GM12878 (cell line): ENCODE results near the gene VCL. TPM values are rescaled to one million over a fixed set of nuclear protein-coding genes. Genes with fewer than 3 reads are reported as not detected.

Source experiments
- ATAC-seq: fragments of 200-7000 bp; cut with Tn5 transposase; 3 replicates; pipeline ENCODE4 v1.9.1; 2020; ENCODE audit warnings: mild to moderate bottlenecking, moderate library complexity
- BruUV-seq: library from RNA; stranded (reverse); fragments of 400-500 nt; replicated peaks from 2 replicates; lab custom pipeline; 2021; lab: Mats Ljungman, UMichigan
- CTCF ChIA-PET: fragments of 300-600 bp; sonication (Branson Sonifier 250); formaldehyde crosslinking; extraction: SDS; loops from one replicate; lab custom pipeline; 2021; ENCODE audit warnings: inconsistent platforms; lab: Yijun Ruan, JAX
- POLR2A ChIA-PET: fragments of 350-600 bp; formaldehyde crosslinking; extraction: SDS; loops from one replicate; lab custom pipeline; 2021; ENCODE audit warnings: inconsistent platforms; lab: Charles Lee
- RAD21 ChIA-PET: fragments of 300-600 bp; sonication (Branson Sonifier 250); formaldehyde crosslinking; loops from one replicate; lab custom pipeline; 2023; ENCODE audit warnings: antibody characterized with exemption; ENCODE audit not compliant: unreplicated experiment; lab: Charles Lee
- SMC1A ChIA-PET: fragments of 300-600 bp; sonication (Branson Sonifier 250); formaldehyde crosslinking; loops from one replicate; lab custom pipeline; 2023; ENCODE audit not compliant: unreplicated experiment, uncharacterized antibody; lab: Charles Lee
- DNase-seq: peaks from one replicate; pipeline ENCODE4 v3.0.0-alpha.2; 2011; ENCODE audit warnings: low read depth, low spot score
- FAIRE-seq: peaks from 3 replicates; lab custom pipeline; 2011; peaks lifted over from hg19 to GRCh38; lab: Jason Lieb, UNC
- H2AFZ ChIP-seq: 2 replicates; pipeline ENCODE4 v1.6.0; 2011; ENCODE audit warnings: low read depth, low read length, control low read depth; ENCODE audit not compliant: control insufficient read depth
- H3K27ac ChIP-seq: 2 replicates; pipeline ENCODE4 v1.5.1; 2011; ENCODE audit warnings: control low read depth; ENCODE audit not compliant: control insufficient read depth, insufficient read depth
- H3K27me3 ChIP-seq, 2 experiments: replicated peaks in 1 of 2; 2 replicates each; pipeline versions ENCODE4 v1.6.0 to v1.6.1; 2011; ENCODE audit warnings: low read length in 1 of 2; ENCODE audit not compliant: control insufficient read depth in 2 of 2, insufficient read depth in 2 of 2
- H3K36me3 ChIP-seq, 2 experiments: 2 replicates each; pipeline ENCODE4 v1.5.1; 2011; ENCODE audit warnings: low read length in 1 of 2; ENCODE audit not compliant: control insufficient read depth in 2 of 2, insufficient read depth in 2 of 2
- H3K4me1 ChIP-seq: 2 replicates; pipeline ENCODE4 v1.6.1; 2011; ENCODE audit warnings: mild to moderate bottlenecking, low read length, moderate library complexity, mixed read lengths; ENCODE audit not compliant: control insufficient read depth, insufficient read depth
- H3K4me2 ChIP-seq: 2 replicates; pipeline ENCODE4 v1.6.0; 2011; ENCODE audit warnings: control low read depth; ENCODE audit not compliant: control insufficient read depth, insufficient read depth
- H3K4me3 ChIP-seq: fragments of 200-600 bp; sonication (generic); 2 replicates; pipeline ENCODE4 v1.5.1; 2016
- H3K79me2 ChIP-seq: 2 replicates; pipeline ENCODE4 v1.6.0; 2011; ENCODE audit warnings: low read length; ENCODE audit not compliant: control insufficient read depth, insufficient read depth
- H3K9ac ChIP-seq: 2 replicates; pipeline ENCODE4 v1.8.0; 2011; ENCODE audit warnings: low read length, control low read depth, mixed read lengths; ENCODE audit not compliant: control insufficient read depth, insufficient read depth
- H3K9me3 ChIP-seq: replicated peaks from 3 replicates; pipeline ENCODE4 v1.5.1; 2011; ENCODE audit warnings: mild to moderate bottlenecking, low read length; ENCODE audit not compliant: control insufficient read depth, insufficient read depth
- H4K20me1 ChIP-seq: 2 replicates; pipeline ENCODE4 v1.6.0; 2011; ENCODE audit not compliant: control insufficient read depth, insufficient read depth
- E2F4 ChIP-seq: IDR thresholded peaks from 2 replicates; pipeline ENCODE4 v1.6.1; 2012; ENCODE audit warnings: low read depth, low read length, improper control_type of control experiment
- ETV6 ChIP-seq, 2 experiments: fragments of 450-650 bp in 1 of 2; IDR thresholded peaks in 1 of 2; conservative IDR thresholded peaks in 1 of 2; 2 replicates each; pipeline ENCODE4 v1.6.1; 2014; ENCODE audit warnings: antibody characterized with exemption in 1 of 2, borderline replicate concordance in 1 of 2, low read depth in 1 of 2, mild to moderate bottlenecking in 1 of 2, moderate library complexity in 1 of 2
- KLF5 ChIP-seq: fragments of 450-650 bp; IDR thresholded peaks from 2 replicates; pipeline ENCODE4 v1.6.1; 2014; ENCODE audit warnings: mild to moderate bottlenecking; ENCODE audit not compliant: partially characterized antibody
- NKRF ChIP-seq: fragments of 450-650 bp; conservative IDR thresholded peaks from 2 replicates; pipeline ENCODE4 v1.6.1; 2017; ENCODE audit warnings: mild to moderate bottlenecking, moderate library complexity
- REST ChIP-seq: IDR thresholded peaks from 2 replicates; pipeline ENCODE4 v1.6.1; 2012; ENCODE audit warnings: mild to moderate bottlenecking, low read depth, low read length
- SIX5 ChIP-seq: IDR thresholded peaks from 2 replicates; pipeline ENCODE4 v1.6.1; 2011; ENCODE audit warnings: mild to moderate bottlenecking, low read depth, low read length, moderate library complexity; ENCODE audit not compliant: severe bottlenecking
- SPI1 ChIP-seq: IDR thresholded peaks from 2 replicates; pipeline ENCODE4 v1.6.1; 2011; ENCODE audit warnings: low read depth, mild to moderate bottlenecking, low read length, moderate library complexity, borderline replicate concordance; ENCODE audit not compliant: insufficient read depth
- TAF1 ChIP-seq: IDR thresholded peaks from 2 replicates; pipeline ENCODE4 v1.6.1; 2011; ENCODE audit warnings: mild to moderate bottlenecking, low read depth, low read length, borderline replicate concordance
- TCF7 ChIP-seq: IDR thresholded peaks from 2 replicates; pipeline ENCODE4 v1.6.1; 2014; ENCODE audit warnings: antibody characterized with exemption, borderline replicate concordance
- ZBTB4 ChIP-seq: fragments of 450-650 bp; formaldehyde crosslinking; IDR thresholded peaks from 2 replicates; pipeline ENCODE4 v1.4.0; 2022; ENCODE audit warnings: mild to moderate bottlenecking, moderate library complexity
- WGBS: methylation state at CpG from one replicate; pipeline ENCODE4 v1.1.6; 2016; ENCODE audit warnings: low lambda C conversion rate; ENCODE audit not compliant: insufficient replicate concordance, insufficient coverage; ENCODE audit errors: missing lambda C conversion rate; 5-methylcytosine and 5-hydroxymethylcytosine counted together
- in situ Hi-C: fragments of 300-500 bp; cut with MboI; formaldehyde crosslinking; loops from 9 replicates; pipeline ENCODE4 v1.14.3; 2018; ENCODE audit warnings: mixed read lengths
- intact Hi-C: fragments of 100-400 bp; cut with micrococcal nuclease; formaldehyde crosslinking; loops from one replicate; pipeline ENCODE4 v1.14.2; 2022; ENCODE audit not compliant: unreplicated experiment
- polyA plus RNA-seq, 11 experiments: library from polyadenylated mRNA; depleted of rRNA in 4 of 11; unstranded in 6 of 11; stranded (reverse) in 5 of 11; fragments of >200 nt; fragmentation: Nextera tagmentation in 4 of 11; fragmentation: Illumina TruSeq in 1 of 11; extraction: Ambion mirVana in 4 of 11; extraction: Trizol in 1 of 11; gene quantifications; 1 replicate in 1 of 11; 2 replicates in 10 of 11; pipeline versions ENCODE4 v1.2.1 to v1.2.3, GENCODE V29; 2011 to 2016; ENCODE audit warnings: inconsistent platforms in 2 of 11, missing spikeins in 2 of 11, low read depth in 1 of 11
- total RNA-seq, 4 experiments: library from RNA; depleted of rRNA in 3 of 4; stranded (reverse); fragments of >200 nt in 3 of 4; fragmentation: Illumina TruSeq in 1 of 4; extraction: Trizol in 1 of 4; gene quantifications; 2 replicates each; pipeline versions ENCODE4 v1.2.1 to v1.2.3, GENCODE V29; 2013 to 2021

VCL gene
- total and polyA plus RNA-seq, 10 of the 15 experiments (the other 5 are each of a cell fraction or from before 2014, with no cell fraction given): 6.7 to 54.6 (median 24.3) TPM

GRCh38 chr10:74104480-74104879 lies 106.6 kb downstream of the VCL start (continued):
- TF ChIP-seq SIX5 (no peak), E2F4 (no peak), TAF1 (no peak), ETV6 (conservative IDR thresholded peaks at IDR 0.05 in 1 of 2, IDR thresholded peaks at IDR 0.05 in 1 of 2; ENCODE audit: borderline replicate concordance in 1 of 2, low read depth in 1 of 2) (no peak)
- TF ChIP-seq, all 136 proteins: peak for 0

- ChIA-PET RAD21 (interaction anchor here (1.8 to 3.5 kb wide), 2 partner anchors 13 to 164 kb away, joined by 5 to 22 read pairs; no protein-coding TSS in a partner anchor), SMC1A (interaction anchor here (0.7 to 4.1 kb wide), 3 partner anchors 24 to 1031 kb away, joined by 3 to 70 read pairs (median 5); no protein-coding TSS in a partner anchor), CTCF (interaction anchor here (0.8 to 13.9 kb wide), 5 partner anchors 10 to 217 kb away, joined by 3 to 185 read pairs (median 53); no protein-coding TSS in a partner anchor), POLR2A (interaction anchor here (0.5 kb wide), 1 partner anchor 121 kb away, joined by 3 read pairs; no protein-coding TSS in a partner anchor)
- intact Hi-C loops (no loop called here), in situ Hi-C loops (no loop called here)
- H3K79me2 ChIP-seq: no peaks in the 10 kb centered on the region
- WGBS: 84% methylated on average over 8 of the region's 8 CpGs
- no peak overlapping the region for H3K4me2 ChIP-seq
- DNase-seq (no peak), FAIRE-seq (no peak), ATAC-seq (no peak)
- H3K4me1 ChIP-seq: no peaks in the 10 kb centered on the region
- H3K9ac ChIP-seq: no peak overlapping the region
- no peaks in the 10 kb centered on the region for H3K27me3 ChIP-seq
- no peak overlapping the region for H3K4me3 ChIP-seq
- no peak overlapping the region for H2AFZ ChIP-seq
- H3K27ac ChIP-seq: no peak overlapping the region
- no peaks in the 10 kb centered on the region for H3K9me3 ChIP-seq
- no TSS peak for BruUV-seq
- no peaks in the 10 kb centered on the region for H4K20me1 ChIP-seq
- peaks cover 0 to 9% of the 10 kb centered on the region in 2 experiments; a peak in 1 of 4 replicates for H3K36me3 ChIP-seq
- TF ChIP-seq REST (no peak), KLF5 (no peak), SPI1 (no peak), TCF7 (no peak), ZBTB4 (CRISPR knock-in tag) (no peak), NKRF (no peak), ETV6 (conservative IDR thresholded peaks at IDR 0.05 in 1 of 2, IDR thresholded peaks at IDR 0.05 in 1 of 2; ENCODE audit: borderline replicate concordance in 1 of 2, low read depth in 1 of 2) (no peak)
Observed at GRCh38 chr10:74104996-74105395, 107.1 kb downstream of the VCL start.
